ENCODE measurements around the gene RANBP10. TPM values are rescaled to one million over a fixed set of nuclear protein-coding genes. Genes with fewer than 3 reads are reported as not detected.

Gene RANBP10
- total RNA-seq, 2 experiments from 2014 or later, result 23.2 to 24.3 TPM

DNA sequence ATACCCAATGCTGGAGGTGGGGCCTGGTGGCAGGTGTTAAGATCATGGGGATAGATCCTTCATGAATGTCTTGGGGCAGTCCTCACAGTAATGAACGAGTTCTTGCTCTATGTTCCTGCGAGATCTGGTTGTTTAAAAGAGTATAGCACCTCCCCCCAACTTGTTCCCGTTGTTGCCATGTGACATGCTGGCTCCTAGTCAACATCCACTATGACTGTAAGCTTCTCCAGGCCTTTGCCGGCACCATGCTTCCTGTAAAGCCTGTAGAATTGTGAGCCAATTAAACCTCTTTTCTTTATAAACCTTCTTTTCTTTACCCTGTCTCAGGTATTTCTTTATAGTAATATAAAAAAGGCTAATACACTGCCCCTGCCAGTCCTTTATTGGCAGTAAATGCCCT, 33.3 kb downstream of the RANBP10 start:
- Mint-ChIP-seq H3K36me3 (ENCODE audit: low read depth) (peaks cover 24% of the 10 kb centered on the region), H3K27me3 (no peaks in the 10 kb centered on the region), H3K27ac (no peak overlapping the region), H3K4me1 (no peaks in the 10 kb centered on the region), H3K9me3 (no peaks in the 10 kb centered on the region), H3K4me3 (no peak overlapping the region)
- POLR2A ChIA-PET, result interaction anchor here (1.0 kb wide), 1 partner anchor 70 kb away, joined by 3 read pairs; no protein-coding TSS in a partner anchor
- CTCF ChIA-PET, result no interaction called here
- DNase-seq, result no peak

DNA sequence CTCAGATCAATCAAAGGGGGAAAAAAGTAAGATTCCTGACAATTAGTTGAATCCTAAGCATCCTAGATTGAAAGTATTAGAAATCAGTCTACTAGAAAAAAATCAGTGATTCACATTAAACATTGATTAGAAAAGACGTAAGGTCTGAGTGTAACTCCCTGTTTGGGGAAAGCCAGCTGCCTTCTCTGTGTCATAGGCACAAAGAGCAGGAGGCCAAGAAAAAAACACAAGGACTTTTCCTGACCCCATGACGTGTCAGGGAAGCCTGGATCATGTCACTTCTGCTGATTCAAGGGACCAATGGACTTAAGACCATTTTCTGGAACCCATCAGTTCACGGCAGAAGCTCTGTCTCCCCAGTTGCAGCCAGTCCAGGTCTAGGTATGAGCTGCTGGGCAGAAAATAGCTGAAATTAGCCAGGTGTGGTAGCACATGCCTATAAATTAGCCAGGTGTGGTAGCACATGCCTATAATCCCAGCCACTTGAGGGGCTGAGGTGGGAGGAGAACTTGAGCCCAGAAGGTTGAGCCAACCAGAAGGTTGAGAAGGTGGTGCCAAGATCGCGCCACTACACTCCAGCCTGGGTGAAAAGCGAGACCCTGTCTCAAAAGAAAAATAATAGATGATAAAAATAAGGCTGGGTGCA, 35.9 kb downstream of the RANBP10 start:
- Mint-ChIP-seq H3K4me1 (no peaks in the 10 kb centered on the region), H3K9me3 (no peaks in the 10 kb centered on the region), H3K36me3 (ENCODE audit: low read depth) (peaks cover 30% of the 10 kb centered on the region), H3K27ac (no peak overlapping the region), H3K27me3 (no peaks in the 10 kb centered on the region), H3K4me3 (no peak overlapping the region)
- POLR2A ChIA-PET, result no interaction called here
- no peak for DNase-seq
- CTCF ChIA-PET, result interaction anchor here (1.1 kb wide), 2 partner anchors 10 to 42 kb away, joined by 3 read pairs; no protein-coding TSS in a partner anchor

DNA sequence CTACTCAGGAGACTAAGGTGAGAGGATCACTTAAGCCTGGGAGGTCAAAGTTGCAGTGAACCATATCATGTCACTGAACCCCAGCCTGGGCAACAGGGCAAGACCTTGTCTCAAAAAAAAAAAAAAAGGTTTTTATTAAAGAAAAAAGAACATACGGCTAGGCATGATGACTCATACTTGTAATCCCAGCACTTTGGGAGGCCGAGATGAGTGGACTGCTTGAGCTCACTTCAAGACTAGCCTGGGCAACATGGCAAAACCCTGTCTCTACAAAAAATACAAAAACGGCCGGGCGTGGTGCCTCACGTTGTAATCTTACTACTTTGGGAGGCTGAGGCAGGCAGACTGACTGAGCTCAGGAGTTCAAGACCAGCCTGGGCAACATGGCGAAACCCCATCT, 38.4 kb downstream of the RANBP10 start:
- Mint-ChIP-seq H3K27ac (no peak overlapping the region), H3K27me3 (no peaks in the 10 kb centered on the region), H3K9me3 (no peaks in the 10 kb centered on the region), H3K36me3 (ENCODE audit: low read depth) (peaks cover 30% of the 10 kb centered on the region), H3K4me1 (no peaks in the 10 kb centered on the region), H3K4me3 (no peak overlapping the region)
- ChIA-PET POLR2A (no interaction called here), CTCF (interaction anchor here (0.8 kb wide), 1 partner anchor 48 kb away, joined by 3 read pairs; no protein-coding TSS in a partner anchor)
- no peak for DNase-seq

DNA sequence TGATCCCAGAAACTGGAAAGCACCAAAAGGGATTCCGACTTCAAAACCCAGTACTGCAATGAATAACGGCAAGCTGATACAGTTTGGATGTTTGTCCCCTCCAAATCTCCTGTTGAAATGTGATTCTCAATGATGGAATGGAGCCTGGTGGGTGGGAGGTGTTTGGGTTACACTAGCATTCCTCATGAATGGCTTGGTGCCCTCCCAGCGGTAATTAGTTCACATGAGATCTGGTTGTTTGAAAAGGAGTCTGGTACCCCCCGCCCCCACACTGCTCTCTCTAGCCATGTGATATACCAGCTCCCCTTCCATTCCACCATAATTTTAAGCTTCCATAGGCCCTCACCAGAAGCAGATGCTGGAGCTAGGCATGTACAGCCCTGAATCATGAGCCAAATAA, 40.1 kb downstream of the RANBP10 start:
- no peaks in the 10 kb centered on the region for H3K9me3 Mint-ChIP-seq
- no peak overlapping the region for H3K27ac Mint-ChIP-seq
- H3K4me3 Mint-ChIP-seq, result no peak overlapping the region
- no peak for DNase-seq
- CTCF ChIA-PET, result no interaction called here
- peaks cover 19% of the 10 kb centered on the region for H3K36me3 Mint-ChIP-seq (ENCODE audit: low read depth)
- no peaks in the 10 kb centered on the region for H3K27me3 Mint-ChIP-seq
- POLR2A ChIA-PET, result interaction anchor here (1.8 kb wide), 1 partner anchor 14 kb away, joined by 5 read pairs; no protein-coding TSS in a partner anchor
- H3K4me1 Mint-ChIP-seq, result peaks cover 7% of the 10 kb centered on the region

DNA sequence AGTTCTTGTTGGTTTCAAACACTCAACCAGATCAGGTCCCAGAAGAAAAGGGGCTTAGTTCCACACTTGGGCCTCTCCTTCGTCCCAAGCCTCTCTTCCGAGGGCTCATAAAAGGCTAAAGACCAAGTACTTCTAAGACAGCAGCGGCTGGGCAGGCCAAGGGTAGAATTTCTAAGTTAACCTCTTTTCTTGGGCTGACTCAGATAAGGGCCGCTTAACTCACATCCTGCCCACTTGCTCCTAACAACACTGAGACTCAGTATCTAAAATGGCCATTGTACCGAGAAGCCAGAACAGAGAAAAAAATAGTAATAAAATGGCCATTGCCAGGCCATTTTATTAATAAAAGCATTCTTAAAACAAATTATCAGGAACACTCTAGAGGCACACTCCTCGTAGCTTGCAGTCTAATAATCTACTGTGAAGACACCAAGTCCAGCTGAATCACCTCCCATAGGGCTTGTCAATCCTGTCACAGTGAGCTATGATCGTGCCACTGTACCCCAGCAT, 42.1 kb downstream of the RANBP10 start:
- Mint-ChIP-seq H3K27me3 (no peaks in the 10 kb centered on the region), H3K9me3 (no peaks in the 10 kb centered on the region), H3K36me3 (ENCODE audit: low read depth) (peaks cover 10% of the 10 kb centered on the region), H3K4me3 (no peak overlapping the region), H3K4me1 (peaks cover 23% of the 10 kb centered on the region), H3K27ac (no peak overlapping the region)
- no peak for DNase-seq
- ChIA-PET POLR2A (no interaction called here), CTCF (no interaction called here)

DNA sequence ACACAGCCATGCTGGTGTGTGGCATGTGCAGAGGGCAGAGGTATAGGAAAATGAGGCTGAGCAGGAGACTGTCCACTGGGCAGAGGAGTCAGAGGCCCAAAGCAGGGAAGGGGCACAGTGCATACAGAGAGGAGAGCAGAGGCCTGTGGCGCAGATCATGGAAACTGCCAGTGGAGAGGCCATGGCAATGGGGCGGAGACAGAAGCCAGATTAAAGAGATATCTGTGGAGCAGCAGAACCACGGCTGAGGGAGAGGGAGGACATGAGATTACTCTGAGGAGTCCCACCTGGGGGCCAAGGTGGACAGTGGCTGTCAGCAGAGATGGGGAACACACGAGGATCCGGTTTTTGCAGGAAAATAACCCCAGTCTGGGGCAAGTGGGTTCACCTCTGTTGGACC, 43.3 kb downstream of the RANBP10 start:
- no peak overlapping the region for H3K27ac Mint-ChIP-seq
- CTCF ChIA-PET, result interaction anchor here (1.0 kb wide), 1 partner anchor 53 kb away, joined by 3 read pairs; no protein-coding TSS in a partner anchor

DNA sequence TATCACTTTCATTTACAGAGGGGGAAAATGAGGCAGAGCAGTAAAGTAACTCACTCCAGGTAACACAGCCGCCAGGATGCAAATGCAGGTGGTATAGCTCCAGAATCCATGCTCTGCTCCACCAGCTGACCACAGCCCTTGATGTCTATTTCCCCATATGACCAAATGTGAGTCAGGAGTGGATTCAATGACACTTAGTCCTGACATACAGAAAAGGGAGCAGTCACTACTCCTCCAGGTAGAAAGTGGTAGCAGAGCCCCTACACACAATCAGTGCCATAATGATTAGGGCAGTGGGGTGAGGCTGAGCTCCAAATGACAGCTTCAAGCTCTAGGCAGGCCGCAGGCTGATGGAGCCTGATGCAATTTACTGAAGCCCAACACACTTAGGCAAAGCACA, 44.0 kb downstream of the RANBP10 start:
- Mint-ChIP-seq H3K27ac (no peak overlapping the region), H3K36me3 (ENCODE audit: low read depth) (peaks cover 10% of the 10 kb centered on the region), H3K4me1 (peaks cover 23% of the 10 kb centered on the region), H3K27me3 (no peaks in the 10 kb centered on the region), H3K9me3 (no peaks in the 10 kb centered on the region), H3K4me3 (no peak overlapping the region)
- no peak for DNase-seq
- ChIA-PET CTCF (interaction anchor here (0.6 to 1.0 kb wide), 2 partner anchors 54 to 246 kb away, joined by 3 to 4 read pairs; no protein-coding TSS in a partner anchor), POLR2A (no interaction called here)

More for the DNA sequence above, 43.3 kb downstream of the RANBP10 start:
- DNase-seq, result no peak
- no peaks in the 10 kb centered on the region for H3K27me3 Mint-ChIP-seq
- no peaks in the 10 kb centered on the region for H3K9me3 Mint-ChIP-seq
- H3K4me1 Mint-ChIP-seq, result peaks cover 23% of the 10 kb centered on the region
- H3K4me3 Mint-ChIP-seq, result no peak overlapping the region
- peaks cover 10% of the 10 kb centered on the region for H3K36me3 Mint-ChIP-seq (ENCODE audit: low read depth)
- POLR2A ChIA-PET, result no interaction called here

DNA sequence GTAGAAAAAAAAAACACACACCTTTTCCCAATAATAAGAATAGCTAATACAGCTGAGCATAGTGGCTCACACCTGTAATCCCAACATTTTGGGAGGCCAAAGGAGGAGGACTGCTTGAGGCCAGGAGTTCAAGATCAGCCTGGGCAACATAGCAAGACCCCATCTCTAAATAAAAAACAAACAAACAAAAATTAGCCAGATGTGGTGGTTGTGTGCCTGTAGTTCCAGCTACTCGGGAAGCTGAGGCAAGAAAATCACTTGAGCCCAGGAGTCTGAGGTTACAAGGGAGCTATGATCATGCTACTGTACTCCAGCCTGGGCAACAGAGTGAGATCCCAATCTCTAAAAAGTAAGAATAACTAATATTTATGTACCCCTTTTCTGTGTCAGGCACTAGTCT, 44.4 kb downstream of the RANBP10 start:
- H3K27ac Mint-ChIP-seq, result no peak overlapping the region
- DNase-seq, result no peak
- peaks cover 23% of the 10 kb centered on the region for H3K4me1 Mint-ChIP-seq
- H3K36me3 Mint-ChIP-seq (ENCODE audit: low read depth), result peaks cover 10% of the 10 kb centered on the region
- H3K27me3 Mint-ChIP-seq, result no peaks in the 10 kb centered on the region
- no peaks in the 10 kb centered on the region for H3K9me3 Mint-ChIP-seq
- no peak overlapping the region for H3K4me3 Mint-ChIP-seq
- POLR2A ChIA-PET, result interaction anchor here (1.2 kb wide), 1 partner anchor 43 kb away, joined by 3 read pairs; the partner anchor contains the start of gene GFOD2
- CTCF ChIA-PET, result interaction anchor here (1.8 kb wide), 1 partner anchor 281 kb away, joined by 4 read pairs; the partner anchor contains the start of gene ATP6V0D1

DNA sequence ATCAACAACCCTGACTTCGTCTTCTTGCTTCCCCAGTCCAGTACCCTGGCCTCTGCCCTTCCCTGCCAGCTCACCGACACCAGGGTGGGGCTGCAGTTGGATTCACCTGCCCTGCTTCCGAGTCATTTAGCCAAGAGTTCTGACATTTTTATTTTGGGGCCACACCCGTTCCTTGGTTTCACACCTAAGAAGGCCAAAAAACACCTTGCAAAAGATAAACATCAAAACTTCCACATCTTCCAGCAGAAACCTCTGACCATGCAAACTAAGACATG, 45.5 kb downstream of the RANBP10 start:
- Mint-ChIP-seq H3K27me3 (no peaks in the 10 kb centered on the region), H3K4me1 (peaks cover 23% of the 10 kb centered on the region), H3K9me3 (no peaks in the 10 kb centered on the region), H3K4me3 (no peak overlapping the region), H3K27ac (peak overlapping the region; percentile 54), H3K36me3 (ENCODE audit: low read depth) (peaks cover 5% of the 10 kb centered on the region)
- ChIA-PET CTCF (interaction anchor here (1.8 kb wide), 1 partner anchor 280 kb away, joined by 4 read pairs; the partner anchor contains the start of gene ATP6V0D1), POLR2A (interaction anchor here (1.0 to 1.2 kb wide), 3 partner anchors 41 to 69 kb away, joined by 3 to 4 read pairs (median 3); partner anchors contain the start of gene GFOD2)
- no peak for DNase-seq

DNA sequence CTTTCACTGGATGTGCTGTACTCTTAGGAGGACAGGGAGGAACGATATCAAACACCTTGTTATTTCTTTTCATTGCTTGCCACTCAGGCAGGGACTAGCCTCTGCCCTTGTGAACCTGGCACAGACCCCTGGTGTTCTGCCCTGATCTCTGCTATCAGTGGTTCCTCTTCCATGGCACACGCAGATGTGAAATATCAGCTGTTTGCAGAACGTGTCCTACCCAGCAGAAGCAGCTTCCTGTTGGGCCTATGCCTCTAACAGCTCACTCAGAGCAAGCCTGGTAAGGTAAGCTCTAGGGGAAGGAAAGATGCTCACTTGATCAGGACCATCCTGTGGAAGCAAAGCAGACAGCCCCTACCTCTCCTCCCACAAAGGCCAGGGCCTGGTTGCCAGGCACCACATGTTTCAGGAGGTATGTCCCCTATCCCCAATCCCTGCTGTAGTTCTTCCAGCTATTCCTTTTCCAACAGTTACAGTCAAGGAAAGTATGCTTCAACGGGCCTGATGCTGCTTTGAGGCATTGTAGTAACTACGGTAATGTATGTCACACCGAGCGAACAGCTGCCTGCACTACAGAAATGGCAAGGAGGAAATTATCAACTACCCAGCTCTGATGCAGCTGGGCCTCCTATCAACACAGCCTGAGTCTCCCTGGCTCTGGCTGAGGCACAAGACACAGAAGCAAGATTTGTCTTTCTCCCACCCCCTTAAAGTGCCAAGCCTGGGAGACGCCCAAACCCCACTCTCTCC, 46.0 kb downstream of the RANBP10 start:
- no peaks in the 10 kb centered on the region for H3K27me3 Mint-ChIP-seq
- no peaks in the 10 kb centered on the region for H3K9me3 Mint-ChIP-seq
- H3K27ac Mint-ChIP-seq, result peak overlapping the region; percentile 54
- ChIA-PET POLR2A (interaction anchor here (1.0 to 1.2 kb wide), 3 partner anchors 41 to 69 kb away, joined by 3 to 4 read pairs (median 3); partner anchors contain the start of gene GFOD2), CTCF (interaction anchor here (1.3 to 1.8 kb wide), 2 partner anchors 56 to 279 kb away, joined by 3 to 4 read pairs; partner anchors contain the start of gene ATP6V0D1)
- H3K4me3 Mint-ChIP-seq, result no peak overlapping the region
- peaks cover 23% of the 10 kb centered on the region for H3K4me1 Mint-ChIP-seq
- H3K36me3 Mint-ChIP-seq (ENCODE audit: low read depth), result peaks cover 3% of the 10 kb centered on the region
- DNase-seq, result no peak

DNA sequence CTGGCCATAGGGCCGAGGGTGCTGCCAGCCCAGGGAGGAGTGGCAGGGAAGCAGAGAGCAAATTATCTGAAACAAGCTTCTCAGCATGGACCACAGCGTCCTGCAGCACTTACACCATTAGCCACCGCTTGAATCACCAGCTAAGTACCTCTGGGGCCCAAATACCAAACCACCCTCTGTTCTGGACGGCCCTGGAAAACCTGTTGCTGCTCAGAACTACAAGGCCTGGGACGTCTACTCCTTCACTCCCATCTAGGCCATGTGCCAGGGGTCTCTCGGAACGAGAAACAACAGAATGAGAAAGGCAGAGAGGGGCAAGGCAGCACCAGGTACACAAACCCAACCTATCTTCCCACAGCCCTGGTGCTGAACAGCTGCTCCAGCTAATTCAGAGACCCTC, 47.4 kb downstream of the RANBP10 start:
- ChIA-PET POLR2A (interaction anchor here (1.2 kb wide), 1 partner anchor 40 kb away, joined by 3 read pairs; the partner anchor contains the start of gene GFOD2), CTCF (interaction anchor here (1.4 kb wide), 1 partner anchor 58 kb away, joined by 5 read pairs; no protein-coding TSS in a partner anchor)
- H3K36me3 Mint-ChIP-seq (ENCODE audit: low read depth), result peaks cover 3% of the 10 kb centered on the region
- no peak for DNase-seq
- H3K4me1 Mint-ChIP-seq, result peaks cover 23% of the 10 kb centered on the region
- no peaks in the 10 kb centered on the region for H3K27me3 Mint-ChIP-seq
- H3K4me3 Mint-ChIP-seq, result no peak overlapping the region
- H3K9me3 Mint-ChIP-seq, result no peaks in the 10 kb centered on the region
- H3K27ac Mint-ChIP-seq, result no peak overlapping the region

DNA sequence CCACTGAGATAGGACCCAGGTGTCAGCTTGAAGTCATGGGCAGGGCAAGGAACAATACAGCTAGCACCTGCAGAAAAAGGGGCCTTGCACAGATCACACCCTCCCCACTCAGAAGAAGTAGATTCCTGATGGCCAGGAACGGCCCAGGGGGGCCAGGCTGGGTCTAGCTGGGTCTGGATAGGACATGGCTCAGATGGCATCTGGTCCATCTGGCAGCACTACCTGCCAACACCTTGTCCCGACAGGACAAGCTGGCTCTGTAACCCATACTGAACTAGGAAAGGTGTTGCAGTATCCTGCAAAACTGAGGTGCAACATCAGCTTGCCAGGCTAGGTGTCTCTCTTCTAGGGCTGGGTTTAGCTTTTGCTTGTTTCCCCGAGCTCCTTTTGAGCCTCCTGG, 48.4 kb downstream of the RANBP10 start:
- no peak for DNase-seq
- peaks cover 7% of the 10 kb centered on the region for H3K36me3 Mint-ChIP-seq (ENCODE audit: low read depth)
- H3K9me3 Mint-ChIP-seq, result no peaks in the 10 kb centered on the region
- ChIA-PET POLR2A (interaction anchor here (0.6 to 1.2 kb wide), 3 partner anchors 39 to 773 kb away, joined by 3 read pairs; partner anchors contain the start of gene GFOD2), CTCF (interaction anchor here (1.4 kb wide), 1 partner anchor 59 kb away, joined by 5 read pairs; no protein-coding TSS in a partner anchor)
- H3K27me3 Mint-ChIP-seq, result no peaks in the 10 kb centered on the region
- no peak overlapping the region for H3K27ac Mint-ChIP-seq
- peaks cover 23% of the 10 kb centered on the region for H3K4me1 Mint-ChIP-seq
- H3K4me3 Mint-ChIP-seq, result no peak overlapping the region

DNA sequence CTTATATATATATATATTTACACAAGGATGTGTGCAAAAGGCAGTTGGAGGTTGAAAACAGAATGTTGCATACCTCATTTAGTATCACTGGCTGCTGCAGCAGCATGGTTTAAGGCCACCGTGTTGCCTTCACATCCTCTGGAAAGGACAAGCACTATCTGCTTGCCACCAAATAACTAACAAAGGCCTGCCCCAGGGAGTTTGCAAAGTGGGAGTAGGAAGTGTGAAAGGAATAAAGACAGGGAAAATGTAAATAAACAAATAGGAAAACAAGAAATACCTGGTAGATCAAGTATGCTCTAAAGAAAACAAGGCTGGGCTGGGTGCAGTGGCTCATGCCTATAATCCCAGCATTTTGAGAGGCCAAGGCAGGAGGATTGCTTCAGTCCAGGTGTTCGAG, 53.7 kb downstream of the RANBP10 start:
- Mint-ChIP-seq H3K36me3 (ENCODE audit: low read depth) (peaks cover 3% of the 10 kb centered on the region), H3K27me3 (no peaks in the 10 kb centered on the region), H3K4me1 (no peaks in the 10 kb centered on the region), H3K4me3 (no peak overlapping the region), H3K27ac (no peak overlapping the region), H3K9me3 (no peaks in the 10 kb centered on the region)
- POLR2A ChIA-PET, result no interaction called here
- CTCF ChIA-PET, result interaction anchor here (1.3 to 1.6 kb wide), 2 partner anchors 33 to 54 kb away, joined by 3 to 4 read pairs; partner anchors contain the start of genes GFOD2, RANBP10 and TSNAXIP1
- DNase-seq, result no peak
